Left lobe of liver (tissue), 2 donors: ENCODE measurements around the gene ARFGAP1. TPM values are rescaled to one million over a fixed set of nuclear protein-coding genes. Genes with fewer than 3 reads are reported as not detected.
"Not testable (repeated sequence)": the region's sequence is repeated elsewhere in the genome, so short reads cannot be mapped to it uniquely, and the experiment has no call there.

Source experiments
- ATAC-seq: fragments of 200-7000 bp; cut with Tn5 transposase; one replicate; pipeline ENCODE4 v1.9.1; 2020; ENCODE audit warnings: mild to moderate bottlenecking, moderate library complexity
- DNase-seq: peaks from one replicate; pipeline ENCODE4 v3.0.0-alpha.2; 2020; ENCODE audit warnings: low spot score
- total RNA-seq: library from RNA; stranded (reverse); gene quantifications from one replicate; pipeline ENCODE4 v1.2.1, GENCODE V29; 2021
- donor health status: DM: no; HTN: no; CAD: no; lungs with moderate emphysema.
- donor health status: DM: no; HTN: yes; CAD: no.

ARFGAP1 gene
- total RNA-seq, 1 donor from 2014 or later, result 42.6 TPM

DNA sequence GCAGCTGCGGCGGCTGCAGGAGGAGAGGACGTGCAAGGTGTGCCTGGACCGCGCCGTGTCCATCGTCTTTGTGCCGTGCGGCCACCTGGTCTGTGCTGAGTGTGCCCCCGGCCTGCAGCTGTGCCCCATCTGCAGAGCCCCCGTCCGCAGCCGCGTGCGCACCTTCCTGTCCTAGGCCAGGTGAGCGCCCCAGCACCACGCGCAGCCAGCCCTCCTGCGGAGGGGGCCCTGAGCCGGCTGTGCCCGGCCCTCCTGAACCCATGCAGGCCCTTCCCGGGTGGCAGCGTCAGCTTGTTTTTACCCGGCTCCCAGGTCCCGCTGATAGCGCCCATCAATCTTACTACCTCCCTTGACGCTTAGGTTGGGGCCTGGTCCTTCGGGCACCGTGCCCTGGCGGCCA is 33.2 kb upstream of the ARFGAP1 start:
- ATAC-seq (no peak), DNase-seq (no peak)

DNA sequence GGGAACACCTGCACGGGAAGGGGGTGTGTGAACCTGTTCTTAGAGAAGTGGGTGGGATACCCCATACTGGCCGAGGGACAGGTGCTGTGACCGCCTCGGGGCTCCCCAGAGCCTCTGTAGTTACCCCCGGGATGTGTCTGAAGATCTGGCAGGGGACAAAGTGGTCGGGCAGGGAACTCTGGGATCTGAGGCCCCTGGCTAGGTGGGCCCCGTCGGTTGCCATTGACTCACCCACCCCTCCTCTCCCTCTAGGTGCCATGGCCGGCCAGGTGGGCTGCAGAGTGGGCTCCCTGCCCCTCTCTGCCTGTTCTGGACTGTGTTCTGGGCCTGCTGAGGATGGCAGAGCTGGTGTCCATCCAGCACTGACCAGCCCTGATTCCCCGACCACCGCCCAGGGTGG is 32.6 kb upstream of the ARFGAP1 start:
- DNase-seq (no peak), ATAC-seq (no peak)

DNA sequence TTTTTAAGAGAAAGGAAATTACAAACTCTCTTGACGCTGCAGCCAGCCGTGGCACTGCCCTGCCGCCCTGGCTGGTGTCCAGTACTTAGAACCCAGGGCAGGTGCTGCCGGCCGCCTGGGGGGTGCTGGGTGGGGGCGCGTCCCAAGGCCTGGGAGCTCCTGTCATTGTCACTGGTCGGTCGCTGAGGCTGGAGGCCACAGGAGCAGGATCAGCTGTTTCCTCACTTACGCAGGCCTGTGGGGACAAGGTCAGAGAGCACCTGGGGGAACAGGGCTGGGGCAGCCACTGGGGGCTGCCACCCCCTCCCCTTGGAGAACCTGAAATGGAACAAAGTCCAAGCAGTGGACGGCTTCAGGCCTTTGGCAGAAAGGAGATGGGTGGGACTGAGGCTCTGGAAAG is 31.3 kb upstream of the ARFGAP1 start:
- DNase-seq (no peak), ATAC-seq (no peak)

DNA sequence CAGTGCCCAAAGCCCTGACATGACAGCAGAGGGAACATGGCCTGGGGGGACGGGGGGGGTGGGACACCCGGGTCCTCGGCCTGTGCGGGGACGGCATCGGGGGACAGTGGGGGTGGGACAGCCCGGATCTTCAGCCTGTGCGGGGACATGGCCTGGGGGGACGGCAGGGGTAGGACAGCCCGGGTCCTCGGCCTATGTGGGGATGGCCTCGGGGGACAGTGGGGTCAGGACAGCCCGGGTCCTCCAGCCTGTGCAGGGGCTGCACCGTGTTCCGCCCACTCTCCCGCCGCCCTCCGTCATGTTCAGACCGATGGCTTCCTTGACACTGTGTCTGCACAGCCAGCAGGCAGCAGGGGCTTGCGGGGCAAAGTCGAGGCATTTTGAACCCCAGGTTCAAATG is 29.9 kb upstream of the ARFGAP1 start:
- ATAC-seq (no peak), DNase-seq (no peak)

DNA sequence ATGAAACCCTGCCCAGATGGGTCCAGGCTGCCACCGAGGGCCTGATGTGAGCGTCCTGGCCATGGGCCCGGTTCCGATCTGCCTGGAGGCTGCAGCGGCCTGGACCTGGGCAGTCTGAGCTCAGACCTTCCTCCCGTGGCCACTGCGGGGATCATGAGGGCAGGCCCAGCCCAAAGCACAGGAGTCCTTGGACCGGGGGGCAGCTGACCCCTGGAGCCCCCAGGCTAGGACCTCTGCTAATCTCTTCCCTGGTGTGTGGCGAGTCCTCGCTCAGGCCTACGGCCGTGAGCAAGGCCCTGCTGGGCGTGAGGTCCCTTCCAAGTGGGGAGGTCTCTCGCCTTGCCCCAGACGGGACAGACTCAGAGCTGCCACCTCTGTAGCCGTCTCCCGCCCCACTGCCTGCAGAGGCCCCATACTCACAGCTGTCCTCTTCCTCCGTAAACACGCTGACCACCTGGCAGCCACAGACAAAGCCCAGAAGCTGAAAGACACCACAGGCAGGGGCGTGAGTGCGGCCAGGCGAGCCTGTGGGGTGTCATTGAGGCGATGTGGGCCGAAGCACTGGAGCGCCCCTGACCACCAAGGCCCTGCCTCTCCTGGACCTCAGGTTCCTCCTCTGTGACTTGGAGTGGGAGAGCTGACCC is 28.9 kb upstream of the ARFGAP1 start:
- no peak for ATAC-seq
- DNase-seq, result no peak

DNA sequence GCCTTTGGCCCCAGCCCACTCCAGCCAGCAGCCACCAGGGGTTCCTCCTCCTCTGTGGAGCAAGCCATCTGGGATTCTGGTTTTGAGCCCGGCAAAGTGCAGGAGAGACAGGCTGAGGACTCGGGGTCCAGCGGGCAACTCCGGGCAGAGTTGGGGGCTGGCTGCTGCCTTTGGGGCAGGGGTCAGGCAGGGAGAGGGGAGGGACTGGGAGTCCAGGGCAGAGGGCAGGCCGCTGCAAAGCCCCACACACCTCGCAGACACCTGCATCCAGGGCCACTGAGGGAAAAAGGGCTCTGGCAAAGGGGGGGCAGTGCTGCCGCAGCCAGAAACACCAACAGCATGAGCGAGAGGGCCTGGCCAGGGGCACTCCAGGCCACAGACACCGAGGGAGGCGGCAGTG is 28.1 kb upstream of the ARFGAP1 start:
- no peak for DNase-seq
- ATAC-seq, result no peak

DNA sequence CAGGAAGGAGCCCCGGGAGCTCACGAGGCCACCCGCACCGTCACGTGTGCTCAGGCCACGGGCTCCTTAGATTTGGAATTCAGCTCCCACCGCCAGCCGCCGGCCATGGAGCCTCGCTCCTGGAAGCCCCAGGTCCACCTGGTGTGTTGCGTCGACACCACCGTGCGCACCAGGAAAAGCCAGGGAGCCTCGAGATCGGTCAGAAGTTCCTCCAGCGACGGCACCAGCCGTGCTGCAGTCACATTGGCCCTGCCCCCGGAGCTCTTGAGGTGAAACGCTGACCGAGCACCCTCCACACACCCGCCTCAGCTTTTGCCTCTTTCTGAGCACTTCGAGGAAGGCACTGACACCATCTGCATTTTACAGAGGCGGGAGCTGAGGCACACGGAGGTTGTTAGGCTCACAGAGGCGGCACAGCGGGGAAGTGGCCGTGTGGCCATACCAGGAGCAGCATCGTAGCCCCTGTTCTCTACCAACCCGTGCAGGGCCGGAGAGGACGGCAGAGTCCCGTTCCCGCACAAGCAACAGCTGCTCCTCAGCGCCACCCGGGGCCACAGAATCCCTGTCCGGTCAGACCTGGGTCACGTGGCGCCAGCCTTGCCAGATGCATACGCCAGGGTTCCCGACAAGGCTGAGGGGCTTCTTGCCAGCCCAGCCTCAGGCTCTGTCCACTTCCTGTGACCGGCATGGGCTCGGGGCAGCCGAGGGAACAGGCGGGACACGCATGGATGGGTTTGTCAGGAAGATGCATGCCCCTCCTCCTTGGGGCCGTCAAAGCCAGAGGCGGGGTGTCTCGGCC is 25.9 kb upstream of the ARFGAP1 start:
- ATAC-seq (peak; percentile 51), DNase-seq (no peak)

DNA sequence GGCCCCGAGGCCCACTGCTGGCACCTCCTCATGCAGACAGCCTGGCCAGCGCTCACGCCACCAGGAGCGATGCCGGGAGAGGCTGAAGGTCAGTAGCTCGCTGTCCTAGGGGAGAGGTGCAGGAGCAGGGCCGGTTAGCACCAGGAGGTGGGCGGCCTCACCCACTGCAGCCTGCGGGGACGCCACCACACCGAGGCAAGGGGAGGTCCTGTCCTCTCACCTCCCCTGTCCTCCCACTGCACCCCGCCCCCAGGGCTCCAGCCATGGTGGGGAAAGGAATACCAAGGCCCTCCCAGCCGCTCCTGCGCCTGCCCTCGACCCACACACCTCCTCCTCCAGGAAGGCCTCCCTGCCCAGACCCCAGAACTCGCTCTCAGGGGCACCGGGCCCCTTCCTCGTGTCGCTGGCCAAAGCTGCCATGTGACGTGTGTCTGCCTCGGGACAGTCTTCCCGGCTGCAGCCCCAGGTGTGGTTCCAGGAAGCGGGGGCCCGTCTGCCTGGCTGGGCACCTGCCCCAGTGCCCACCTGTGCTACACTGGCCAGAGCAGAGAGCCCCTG is 24.9 kb upstream of the ARFGAP1 start:
- ATAC-seq (no peak), DNase-seq (no peak)

DNA sequence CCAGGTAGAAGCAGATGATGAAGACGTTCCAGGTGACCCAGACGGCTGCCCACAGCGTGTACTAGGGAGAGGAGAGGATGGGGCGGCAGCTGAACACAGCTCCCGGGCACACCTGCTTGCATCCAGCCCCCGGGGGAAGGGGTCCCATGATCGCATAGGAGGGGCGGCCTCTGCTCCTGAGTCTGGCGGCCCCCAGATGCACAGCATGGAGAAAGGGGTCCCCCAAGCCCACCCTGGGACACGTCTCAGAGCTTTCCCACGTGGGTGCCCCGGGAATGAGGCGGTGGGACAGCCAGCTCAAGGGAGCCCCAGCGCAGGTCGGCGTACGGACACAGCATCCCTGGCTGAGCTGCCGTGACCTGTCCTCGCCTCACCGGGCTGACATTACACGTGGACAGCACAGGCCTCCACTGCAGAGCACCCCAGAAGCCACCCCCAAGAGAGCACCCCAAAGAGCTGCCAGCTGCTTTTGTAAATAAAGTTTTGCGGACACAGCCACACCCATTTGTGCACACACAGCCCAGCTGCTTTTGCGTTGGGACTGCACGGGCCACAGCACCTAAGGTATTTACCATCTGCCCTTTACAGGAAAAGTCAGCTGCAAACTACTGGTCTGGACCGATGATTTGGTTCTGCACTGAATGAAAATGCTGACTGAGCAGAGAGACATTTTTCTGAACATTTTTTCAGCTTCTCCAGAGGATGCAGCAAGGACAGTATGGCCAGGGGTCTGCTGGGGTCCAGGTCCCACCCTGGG is 23.6 kb upstream of the ARFGAP1 start:
- DNase-seq (no peak), ATAC-seq (no peak)

DNA sequence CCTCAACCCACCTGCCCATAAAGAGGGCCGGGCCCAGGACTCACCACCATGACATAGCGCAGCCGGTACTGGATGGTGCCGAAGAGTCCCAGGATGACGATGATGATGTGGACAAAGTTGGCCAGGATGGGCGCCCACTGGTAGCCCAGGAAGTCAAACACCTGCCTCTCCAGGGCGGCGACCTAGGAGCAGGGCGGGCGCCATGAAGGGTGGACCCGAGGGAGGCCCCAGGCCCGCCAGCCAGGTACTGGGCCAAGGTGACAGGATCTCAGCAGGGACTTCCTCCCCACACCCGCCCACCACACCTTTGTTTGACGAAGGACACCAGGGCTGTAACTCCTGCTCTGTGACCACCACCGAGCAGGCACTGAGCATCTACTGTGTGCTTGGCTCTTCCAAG is 22.7 kb upstream of the ARFGAP1 start:
- DNase-seq (no peak), ATAC-seq (no peak)

DNA sequence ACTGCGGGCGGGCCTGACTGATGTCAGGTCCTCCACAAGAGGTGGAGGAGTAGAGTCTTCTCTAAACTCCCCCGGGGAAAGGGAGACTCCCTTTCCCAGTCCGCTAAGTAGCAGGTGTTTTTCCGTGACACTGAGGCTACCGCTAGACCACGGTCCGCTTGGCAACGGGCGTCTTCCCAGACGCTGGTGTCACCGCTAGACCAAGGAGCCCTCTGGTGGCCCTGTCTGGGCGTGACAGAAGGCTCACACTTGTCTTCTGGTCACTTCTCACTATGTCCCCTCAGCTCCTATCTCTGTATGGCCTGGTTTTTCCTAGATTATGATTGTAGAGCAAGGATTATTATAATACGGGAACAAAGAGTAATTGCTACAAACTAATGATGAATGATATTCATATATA is 21.3 kb upstream of the ARFGAP1 start:
- DNase-seq, ATAC-seq: not testable (repeated sequence)

DNA sequence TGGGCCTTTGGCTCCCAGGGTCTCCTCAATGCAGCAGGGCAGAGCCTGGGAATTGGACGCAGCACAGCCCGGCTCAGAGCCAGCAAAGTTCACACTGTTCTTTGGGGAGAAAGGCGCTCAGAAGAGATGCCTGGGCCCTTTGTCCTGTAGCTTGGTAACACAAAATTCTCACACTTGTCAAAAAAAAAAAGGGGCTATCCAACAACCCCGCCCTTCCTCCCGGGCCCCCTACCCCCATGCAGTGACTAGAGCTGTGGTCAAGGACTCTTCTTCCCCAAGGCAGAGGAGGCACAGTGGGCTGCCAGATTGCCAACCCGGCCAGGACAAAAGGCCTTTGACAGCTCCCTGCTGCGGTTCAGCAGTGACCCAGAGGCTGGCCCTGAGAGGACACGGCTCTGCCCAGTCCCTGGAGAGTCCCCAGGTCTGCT is 20.3 kb upstream of the ARFGAP1 start:
- ATAC-seq, result no peak
- no peak for DNase-seq

DNA sequence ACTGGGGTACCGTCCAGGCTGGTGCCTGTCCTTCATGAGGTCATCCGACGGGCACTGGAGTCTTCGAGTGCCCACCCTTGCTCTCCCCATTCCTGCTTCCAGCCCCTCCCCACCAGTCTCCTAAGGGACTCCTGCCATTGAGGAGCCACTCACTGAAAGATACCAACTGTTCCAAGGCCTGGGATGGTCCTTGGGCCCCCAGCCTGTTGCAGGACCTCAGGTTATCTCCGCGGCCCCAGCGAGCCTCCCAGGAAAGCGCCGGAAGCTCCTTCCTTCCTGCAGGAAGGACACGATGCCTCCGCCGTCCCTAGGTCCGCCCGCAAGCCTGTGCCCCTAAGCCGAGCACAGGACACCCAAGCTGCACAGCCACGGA is 19.6 kb upstream of the ARFGAP1 start:
- DNase-seq, result no peak
- ATAC-seq, result no peak

DNA sequence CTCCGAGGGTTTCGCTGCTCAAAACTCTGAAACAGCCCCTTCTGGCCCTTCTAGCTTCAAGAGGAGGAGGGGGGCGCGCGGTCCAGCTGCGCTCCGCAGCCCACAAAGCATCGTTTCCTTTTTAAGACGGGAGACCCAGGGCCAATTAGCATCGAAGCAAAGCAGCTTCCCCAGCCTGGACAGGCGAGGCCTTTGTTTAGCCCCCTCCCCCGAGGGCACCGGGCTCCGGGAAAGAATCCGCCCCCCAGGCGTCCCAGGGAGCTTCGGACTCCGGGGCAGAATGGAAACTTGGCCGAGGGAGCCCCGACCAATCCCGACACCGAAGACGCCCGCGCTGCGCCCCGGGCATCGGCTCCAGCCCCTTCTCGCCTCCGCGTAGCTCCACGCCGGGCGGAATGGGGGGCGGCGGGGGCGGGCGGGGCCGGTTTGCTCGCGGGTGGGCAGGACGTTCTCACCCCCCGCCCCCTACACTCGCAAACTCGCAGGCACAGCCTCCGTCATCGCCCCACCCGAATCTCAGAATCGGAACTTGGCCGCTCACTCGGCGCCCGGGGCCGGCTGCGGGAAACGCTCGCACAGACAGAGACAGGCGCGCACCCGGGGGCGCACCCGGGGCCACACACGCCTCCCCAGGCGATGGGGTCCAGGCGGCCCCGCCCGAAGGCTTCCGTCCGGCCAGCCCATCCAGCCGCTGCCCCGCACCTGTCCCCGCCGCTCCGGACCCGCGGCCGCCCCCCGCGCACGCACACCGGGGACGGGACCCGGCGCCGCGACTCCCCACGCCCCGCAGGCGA is 19.0 kb upstream of the ARFGAP1 start:
- ATAC-seq, result no peak
- no peak for DNase-seq

DNA sequence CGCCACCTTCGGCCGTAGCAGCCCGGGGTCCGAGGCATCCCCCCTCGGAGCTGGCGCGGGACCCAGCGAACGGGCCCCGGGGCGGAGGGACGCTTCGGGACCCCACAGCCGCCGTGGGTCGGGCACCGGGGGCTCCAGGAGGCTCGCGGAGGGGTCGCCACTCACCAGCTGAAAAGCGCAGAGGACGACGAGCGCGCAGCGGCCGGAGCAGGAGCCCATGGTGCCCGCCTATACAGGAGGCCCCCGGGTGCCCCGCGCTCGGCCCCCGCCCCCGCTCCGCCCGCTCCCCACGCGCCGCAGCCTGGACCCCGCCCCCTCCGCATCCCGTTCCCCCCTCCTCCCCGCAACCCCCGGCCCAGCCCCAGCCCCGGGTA is 18.4 kb upstream of the ARFGAP1 start, which contains the start of gene NKAIN4:
TSS of gene NKAIN4 (minus strand) at position 232 of the 374 bp plus-strand sequence. CDS start at position 219, 13 bp downstream.
- no peak for DNase-seq
- no peak for ATAC-seq

DNA sequence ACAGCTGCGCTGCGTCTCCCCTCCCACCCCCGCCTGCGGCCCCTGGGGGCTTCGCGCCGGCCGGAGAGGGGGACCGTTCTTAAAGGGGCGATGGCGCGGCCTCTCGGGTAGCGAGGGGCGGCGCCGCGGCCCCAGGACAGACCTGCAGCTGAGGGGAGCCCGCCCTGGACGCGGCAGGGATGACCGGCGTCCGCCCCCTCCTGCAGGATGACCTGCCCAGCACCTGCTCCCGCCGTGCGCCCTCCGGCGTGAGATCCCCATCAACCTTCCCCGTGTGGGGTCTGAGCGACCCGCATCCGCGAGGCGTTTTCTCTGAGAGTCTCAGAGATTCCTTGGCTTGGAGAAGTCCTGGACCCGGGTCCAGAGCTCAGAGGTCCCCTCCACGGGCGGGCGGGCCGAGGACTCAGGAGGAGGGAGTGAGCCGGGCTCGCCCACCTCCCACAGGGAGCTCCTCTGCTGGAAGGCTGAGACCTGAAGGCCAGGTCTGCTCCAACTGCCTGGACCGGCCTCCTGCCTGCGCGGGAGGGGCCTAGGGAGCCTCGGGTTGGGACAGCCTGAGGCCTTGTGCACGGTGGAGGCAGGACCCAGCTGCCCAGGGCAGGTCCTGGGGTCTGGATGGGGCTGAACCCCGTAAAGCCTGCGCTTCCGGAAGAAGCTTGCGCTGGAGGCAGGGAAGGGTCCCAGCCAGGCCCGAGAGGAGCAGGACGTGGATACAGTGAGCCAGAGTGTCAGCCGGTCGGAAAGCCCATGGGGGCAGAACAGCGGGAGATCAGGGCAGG is 17.8 kb upstream of the ARFGAP1 start:
- no peak for DNase-seq
- peak; percentile 28 for ATAC-seq

DNA sequence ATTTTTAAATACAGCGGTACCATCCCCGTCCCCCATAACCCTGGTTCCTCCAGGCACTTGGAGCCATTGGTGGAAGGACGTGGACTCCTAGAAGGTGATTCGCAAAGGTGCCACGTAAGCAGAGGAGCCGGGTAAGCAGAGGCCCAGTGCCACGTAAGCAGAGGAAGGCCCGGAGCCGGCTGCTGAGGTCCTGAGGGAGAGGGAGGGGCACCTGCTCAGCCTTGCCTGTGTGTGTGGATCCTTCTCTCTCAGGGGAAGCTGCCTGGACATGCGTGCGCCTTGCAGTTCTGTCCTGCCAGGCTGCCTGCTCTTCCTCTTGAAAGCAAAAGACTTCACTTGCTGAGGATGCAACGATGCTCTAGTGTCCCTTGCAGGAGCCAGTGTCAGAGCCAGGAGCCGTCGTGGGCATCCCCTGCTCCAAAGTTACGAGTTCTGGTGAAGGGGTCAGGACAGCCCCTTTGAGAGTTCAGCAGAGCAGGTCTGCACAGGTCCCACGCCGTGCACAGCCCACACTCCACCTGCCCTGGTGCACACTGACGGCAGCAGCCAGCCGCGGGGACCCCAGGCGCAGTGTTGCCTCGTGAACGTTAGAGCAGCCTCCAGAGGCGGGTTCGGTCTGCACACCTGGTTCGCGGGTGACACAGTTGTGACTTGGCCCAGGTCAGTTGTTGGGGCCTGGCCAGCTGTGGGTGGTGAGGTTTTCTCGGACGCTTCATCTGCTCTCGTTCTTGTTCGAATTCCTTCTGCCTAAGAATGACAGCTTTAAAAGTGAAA is 16.5 kb upstream of the ARFGAP1 start:
- DNase-seq, result no peak

DNA sequence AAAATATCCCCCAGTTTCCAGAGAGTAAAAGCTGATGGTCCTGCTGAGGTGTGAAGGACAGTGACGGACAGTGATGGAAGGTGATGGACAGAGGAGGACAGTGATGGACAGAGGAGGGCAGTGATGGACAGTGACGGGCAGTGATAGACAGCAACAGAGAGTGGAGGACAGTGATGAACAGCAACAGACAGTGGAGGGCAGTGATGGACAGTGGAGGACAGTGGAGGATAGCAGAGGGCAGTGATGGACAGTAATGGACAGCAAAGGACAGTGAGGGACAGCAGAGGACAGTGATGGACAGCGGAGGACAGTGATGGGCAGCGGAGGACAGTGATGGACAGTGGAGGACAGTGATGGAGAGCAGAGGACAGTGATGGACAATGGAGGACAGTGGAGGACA is 15.7 kb upstream of the ARFGAP1 start:
- no peak for ATAC-seq
- DNase-seq, result no peak

More for the DNA sequence above, 16.5 kb upstream of the ARFGAP1 start:
- ATAC-seq, result no peak

DNA sequence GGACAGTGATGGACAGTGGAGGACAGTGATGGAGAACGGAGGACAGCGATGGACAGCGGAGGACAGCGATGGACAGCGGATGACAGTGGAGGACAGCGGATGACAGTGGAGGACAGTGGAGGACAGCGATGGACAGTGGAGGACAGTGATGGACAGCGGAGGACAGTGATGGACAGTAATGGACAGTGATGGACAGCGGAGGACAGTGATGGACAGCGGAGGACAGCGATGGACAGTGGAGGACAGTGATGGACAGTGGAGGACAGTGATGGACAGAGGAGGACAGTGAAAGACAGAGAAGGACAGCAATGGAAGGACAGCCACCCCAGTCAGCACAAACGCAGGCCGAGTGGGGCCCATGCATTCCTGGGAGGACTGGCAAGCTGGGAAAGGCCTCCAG is 15.0 kb upstream of the ARFGAP1 start:
- no peak for ATAC-seq
- no peak for DNase-seq
